ENCODE data around the gene GLOD5. TPM values are rescaled to one million over a fixed set of nuclear protein-coding genes. Genes with fewer than 3 reads are reported as not detected.

GLOD5 gene
- total RNA-seq: not detected
- polyA plus RNA-seq (2013, experiment 1 of 2): not detected
- polyA plus RNA-seq (2013, experiment 2 of 2): not detected
- long read RNA-seq, experiment 1: 0 reads
- long read RNA-seq, experiment 2: 0 reads
- long read RNA-seq, experiment 3: 0 reads
- long read RNA-seq, experiment 4: 0 reads

GRCh38 chrX:48761674-48762471 is at the start of gene GLOD5:
Gene GLOD5 (plus strand): TSS chrX:48761747. CDS start chrX:48761791, 44 bp downstream.
- peak; percentile 88 for DNase-seq
- no peak within 1 kb of the TSS for H3K4me3 ChIP-seq (ENCODE audit: low read length)
- TF ChIP-seq CTCF (conservative IDR thresholded peaks at IDR 0.05): peak; percentile 72
- WGBS, 2 experiments (ENCODE audit: insufficient coverage in 1 of 2, insufficient read length in 1 of 2): 68 to 90% methylated on average over 2 to 12 of the region's 12 CpGs
- Mint-ChIP-seq H3K27me3 (ENCODE audit: insufficient read depth) (no peaks in the 10 kb centered on the region), H3K4me3 (no peak within 1 kb of the TSS), H3K9me3 (peaks cover 71% of the 10 kb centered on the region), H3K4me1 (peaks cover 6% of the 10 kb centered on the region), H3K27ac (peak within 1 kb of the TSS; percentile 91), H3K36me3 (ENCODE audit: low read depth) (no peaks in the 10 kb centered on the region)
- no peak within 1 kb of the TSS for H3K27ac ChIP-seq (ENCODE audit: low read depth, low read length)
- H3K9ac ChIP-seq (ENCODE audit: extremely low read depth, low read length, poor library complexity, severe bottlenecking): no peak within 1 kb of the TSS
- no peaks in the 10 kb centered on the region for H3K27me3 ChIP-seq (ENCODE audit: control insufficient read depth, insufficient read depth, low read length, poor library complexity, severe bottlenecking)
- no peaks in the 10 kb centered on the region for H3K4me1 ChIP-seq (ENCODE audit: control insufficient read depth, insufficient read depth, low read length)
- no peaks in the 10 kb centered on the region for H3K36me3 ChIP-seq (ENCODE audit: control insufficient read depth, insufficient read depth, low read length)
- no peaks in the 10 kb centered on the region for H3K9me3 ChIP-seq (ENCODE audit: control insufficient read depth, low read length)

GRCh38 chrX:48711929-48712505 is 49.5 kb upstream of the GLOD5 start:
- Mint-ChIP-seq H3K27ac (no peak overlapping the region), H3K27me3 (ENCODE audit: insufficient read depth) (peaks cover 30% of the 10 kb centered on the region), H3K9me3 (peaks cover 74% of the 10 kb centered on the region), H3K36me3 (ENCODE audit: low read depth) (peaks cover 5% of the 10 kb centered on the region), H3K4me3 (no peak overlapping the region), H3K4me1 (peaks cover 9% of the 10 kb centered on the region)
- H3K9ac ChIP-seq (ENCODE audit: extremely low read depth, low read length, poor library complexity, severe bottlenecking): no peak overlapping the region
- H3K4me1 ChIP-seq (ENCODE audit: control insufficient read depth, insufficient read depth, low read length): no peaks in the 10 kb centered on the region
- H3K27me3 ChIP-seq (ENCODE audit: control insufficient read depth, insufficient read depth, low read length, poor library complexity, severe bottlenecking): no peaks in the 10 kb centered on the region
- H3K4me3 ChIP-seq (ENCODE audit: low read length): no peak overlapping the region
- DNase-seq: no peak
- TF ChIP-seq CTCF (conservative IDR thresholded peaks at IDR 0.05): no peak
- no peaks in the 10 kb centered on the region for H3K9me3 ChIP-seq (ENCODE audit: control insufficient read depth, low read length)
- H3K36me3 ChIP-seq (ENCODE audit: control insufficient read depth, insufficient read depth, low read length): no peaks in the 10 kb centered on the region
- 95 to 100% methylated on average over 3 to 7 of the region's 7 CpGs for WGBS, 2 experiments (ENCODE audit: insufficient coverage in 1 of 2, insufficient read length in 1 of 2)
- H3K27ac ChIP-seq (ENCODE audit: low read depth, low read length): no peak overlapping the region

- Mint-ChIP-seq H3K9me3 (peaks cover 71% of the 10 kb centered on the region), H3K4me1 (peaks cover 9% of the 10 kb centered on the region), H3K27me3 (ENCODE audit: insufficient read depth) (peaks cover 30% of the 10 kb centered on the region), H3K4me3 (no peak overlapping the region), H3K36me3 (ENCODE audit: low read depth) (no peaks in the 10 kb centered on the region), H3K27ac (no peak overlapping the region)
- no peak for DNase-seq
- no peaks in the 10 kb centered on the region for H3K36me3 ChIP-seq (ENCODE audit: control insufficient read depth, insufficient read depth, low read length)
- H3K27me3 ChIP-seq (ENCODE audit: control insufficient read depth, insufficient read depth, low read length, poor library complexity, severe bottlenecking): no peaks in the 10 kb centered on the region
- WGBS, 2 experiments (ENCODE audit: insufficient coverage in 1 of 2, insufficient read length in 1 of 2): 100% methylated on average over 2 of the region's 2 CpGs; no CpG with 5 or more reads in 1 of the 2 experiments
- H3K4me1 ChIP-seq (ENCODE audit: control insufficient read depth, insufficient read depth, low read length): no peaks in the 10 kb centered on the region
- no peak for TF ChIP-seq CTCF (conservative IDR thresholded peaks at IDR 0.05)
- no peak overlapping the region for H3K9ac ChIP-seq (ENCODE audit: extremely low read depth, low read length, poor library complexity, severe bottlenecking)
- no peak overlapping the region for H3K4me3 ChIP-seq (ENCODE audit: low read length)
- H3K27ac ChIP-seq (ENCODE audit: low read depth, low read length): no peak overlapping the region
- H3K9me3 ChIP-seq (ENCODE audit: control insufficient read depth, low read length): no peaks in the 10 kb centered on the region
Observed at GRCh38 chrX:48713847-48714246, 47.7 kb upstream of the GLOD5 start.
